Upper lobe of right lung (tissue), 1 donor: ENCODE measurements around the gene MAPK6. TPM values are rescaled to one million over a fixed set of nuclear protein-coding genes. Genes with fewer than 3 reads are reported as not detected.
A peak's percentile ranks its signal among the peaks of the same experiment; 100 is the strongest.

Experiments used
- ATAC-seq: fragments of 200-7000 bp; cut with Tn5 transposase; one replicate; pipeline ENCODE4 v1.9.1; 2020; ENCODE audit warnings: mild to moderate bottlenecking, moderate library complexity
- DNase-seq: peaks from one replicate; pipeline ENCODE4 v3.0.0-alpha.2; 2020
- H3K27ac ChIP-seq: fragments of 200-600 bp; one replicate; pipeline ENCODE4 v1.8.0; 2022
- H3K27me3 ChIP-seq: fragments of 200-600 bp; one replicate; pipeline ENCODE4 v1.8.0; 2022; ENCODE audit warnings: mild to moderate bottlenecking
- H3K36me3 ChIP-seq: fragments of 200-600 bp; one replicate; pipeline ENCODE4 v1.8.0; 2022
- H3K4me1 ChIP-seq: fragments of 200-600 bp; one replicate; pipeline ENCODE4 v1.8.0; 2022
- H3K4me3 ChIP-seq: fragments of 200-600 bp; one replicate; pipeline ENCODE4 v1.8.0; 2022; ENCODE audit warnings: mild to moderate bottlenecking
- H3K9me3 ChIP-seq: fragments of 200-600 bp; one replicate; pipeline ENCODE4 v1.8.0; 2022
- CTCF ChIP-seq: fragments of 200-600 bp; IDR thresholded peaks from one replicate; pipeline ENCODE4 v1.8.0; 2022; ENCODE audit warnings: antibody characterized with exemption
- intact Hi-C: fragments of 100-400 bp; cut with DNase I; formaldehyde crosslinking; loops from one replicate; pipeline ENCODE4 v1.11.0; 2022
- total RNA-seq: library from RNA; stranded (reverse); fragmentation: NEBNext Ultra II Directional; extraction: Animal tissue kit (Norgen Biotek cat#: 25700); gene quantifications from one replicate; pipeline ENCODE4 v1.2.1, GENCODE V29; 2021
- donor health status: DM: no; HTN: yes; CAD: no; lungs with severe emphysema.

The MAPK6 gene
- total RNA-seq, 1 donor from 2014 or later, result 20.9 TPM

GRCh38 chr15:52020221-52021085 is 1.4 kb downstream of the MAPK6 start:
- Histone ChIP-seq H3K36me3 (no peaks in the 10 kb centered on the region), H3K9me3 (no peaks in the 10 kb centered on the region), H3K4me3 (peak overlapping the region; percentile 63), H3K27me3 (no peaks in the 10 kb centered on the region), H3K4me1 (peaks cover 22% of the 10 kb centered on the region), H3K27ac (peak overlapping the region; percentile 89)
- ATAC-seq (no peak), DNase-seq (no peak)
- no peak for TF ChIP-seq CTCF
- intact Hi-C loops, result no loop called here

GRCh38 chr15:52021128-52021671 is 2.2 kb downstream of the MAPK6 start:
- no peak overlapping the region for H3K27ac ChIP-seq
- no peaks in the 10 kb centered on the region for H3K9me3 ChIP-seq
- intact Hi-C loops, result no loop called here
- TF ChIP-seq CTCF, result no peak
- H3K36me3 ChIP-seq, result no peaks in the 10 kb centered on the region
- peak; percentile 31 for ATAC-seq
- peaks cover 22% of the 10 kb centered on the region for H3K4me1 ChIP-seq
- H3K27me3 ChIP-seq, result no peaks in the 10 kb centered on the region
- no peak for DNase-seq
- peak overlapping the region; percentile 63 for H3K4me3 ChIP-seq

GRCh38 chr15:52021892-52022540 is 3.0 kb downstream of the MAPK6 start:
- no peak for TF ChIP-seq CTCF
- Histone ChIP-seq H3K4me3 (no peak overlapping the region), H3K36me3 (no peaks in the 10 kb centered on the region), H3K27ac (no peak overlapping the region), H3K9me3 (no peaks in the 10 kb centered on the region), H3K27me3 (no peaks in the 10 kb centered on the region), H3K4me1 (peaks cover 22% of the 10 kb centered on the region)
- ATAC-seq (no peak), DNase-seq (no peak)
- intact Hi-C loops, result no loop called here

GRCh38 chr15:52023169-52023922 is 4.3 kb downstream of the MAPK6 start:
- H3K27ac ChIP-seq, result no peak overlapping the region
- ATAC-seq, result no peak
- no peak for DNase-seq

More at GRCh38 chr15:52023169-52023922, 4.3 kb downstream of the MAPK6 start:
- no peaks in the 10 kb centered on the region for H3K9me3 ChIP-seq
- H3K4me3 ChIP-seq, result no peak overlapping the region
- H3K4me1 ChIP-seq, result peaks cover 19% of the 10 kb centered on the region
- H3K36me3 ChIP-seq, result peaks cover 2% of the 10 kb centered on the region
- TF ChIP-seq CTCF, result no peak
- intact Hi-C loops, result no loop called here
- no peaks in the 10 kb centered on the region for H3K27me3 ChIP-seq
